ENCODE results near the gene NBPF12. TPM values are rescaled to one million over a fixed set of nuclear protein-coding genes. Genes with fewer than 3 reads are reported as not detected.
"Not testable (repeated sequence)": the region's sequence is repeated elsewhere in the genome, so short reads cannot be mapped to it uniquely, and the experiment has no call there.

NBPF12 gene
- total RNA-seq, 2 donors from 2014 or later, result 8.9 to 16.4 TPM

GRCh38 chr1:147044511-147044910 lies 106.4 kb downstream of the NBPF12 start:
- H3K9me3 Mint-ChIP-seq; ATAC-seq (replicated peaks); H3K36me3 Mint-ChIP-seq (ENCODE audit: low read depth); H3K27ac Mint-ChIP-seq; H3K27me3 Mint-ChIP-seq; H3K4me3 Mint-ChIP-seq: not testable (repeated sequence)
- peaks cover 21% of the 10 kb centered on the region for H3K4me1 Mint-ChIP-seq

Other genes with a start within 250 kb of the NBPF12 start
- gene PRKAB2, start 234.1 kb downstream of the NBPF12 start, total RNA-seq, result 1 to 10 TPM; 2.7 to 6.5 TPM